ENCODE results near the gene SRD5A3. TPM values are rescaled to one million over a fixed set of nuclear protein-coding genes. Genes with fewer than 3 reads are reported as not detected.
A peak's percentile ranks its signal among the peaks of the same experiment; 100 is the strongest.
"Not testable (repeated sequence)": the region's sequence is repeated elsewhere in the genome, so short reads cannot be mapped to it uniquely, and the experiment has no call there.

The SRD5A3 gene
- total RNA-seq, 1 donor from 2014 or later = 8.3 TPM

DNA sequence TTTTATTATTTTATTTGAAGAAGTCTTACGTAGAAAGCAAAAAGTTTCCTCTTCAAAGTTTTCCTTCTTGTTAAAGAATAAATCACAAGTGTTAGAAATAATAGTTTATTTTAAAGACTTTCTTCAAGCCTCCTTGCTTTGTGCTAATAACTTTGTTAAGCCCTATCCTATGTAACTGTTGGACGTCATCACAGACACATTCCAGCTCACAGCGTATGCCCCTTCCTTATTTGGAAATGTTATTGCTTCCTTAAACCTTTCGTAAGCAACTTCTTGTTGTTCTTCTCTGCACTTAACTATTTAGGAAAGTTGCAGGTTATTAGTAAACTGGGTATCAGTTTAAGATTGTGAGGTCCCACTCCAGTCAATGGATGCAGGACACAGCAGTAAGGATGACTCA, 7.6 kb upstream of the SRD5A3 start:
- DNase-seq = no peak
- no peak for ATAC-seq (ENCODE audit: poor library complexity)

DNA sequence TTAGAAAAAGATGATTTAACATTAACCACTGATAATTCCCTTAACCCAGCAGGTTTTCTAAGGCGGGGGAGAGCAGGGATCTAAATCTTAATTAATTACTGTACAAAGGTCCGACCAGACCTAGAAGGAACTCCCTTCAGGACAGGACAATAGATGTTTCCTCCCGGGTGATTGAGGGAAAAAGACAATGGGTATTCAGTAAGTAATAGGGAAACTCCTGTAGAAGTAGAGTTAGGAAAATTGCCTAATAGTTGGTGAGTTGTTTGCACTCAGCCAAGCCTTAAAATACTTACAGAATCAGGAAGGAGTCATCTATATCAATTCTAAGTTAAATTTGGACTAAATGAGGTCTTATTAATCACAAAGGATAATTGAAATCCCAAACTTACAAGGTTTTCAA, 5.8 kb upstream of the SRD5A3 start:
- DNase-seq (no peak), ATAC-seq (ENCODE audit: poor library complexity) (no peak)
- intact Hi-C loops (cut with DNase I) = loop anchor here (10.0 kb wide), 1 partner anchor 215 kb away; no protein-coding TSS in a partner anchor

More for the DNA sequence above, 7.6 kb upstream of the SRD5A3 start:
- intact Hi-C loops (cut with DNase I) = no loop called here

GRCh38 chr4:55343887-55344286, 2.2 kb upstream of the SRD5A3 start:
- DNase-seq (no peak), ATAC-seq (ENCODE audit: poor library complexity) (no peak)
- intact Hi-C loops (cut with DNase I) = loop anchor here (10.0 kb wide), 1 partner anchor 211 kb away; no protein-coding TSS in a partner anchor

- intact Hi-C loops (cut with DNase I) = loop anchor here (5.0 to 10.0 kb wide), 2 partner anchors 52 to 210 kb away; partner anchors contain the start of gene TMEM165
- DNase-seq (no peak), ATAC-seq (ENCODE audit: poor library complexity) (no peak)
Measured at GRCh38 chr4:55345054-55345453, 988 bp upstream of the SRD5A3 start.

DNA sequence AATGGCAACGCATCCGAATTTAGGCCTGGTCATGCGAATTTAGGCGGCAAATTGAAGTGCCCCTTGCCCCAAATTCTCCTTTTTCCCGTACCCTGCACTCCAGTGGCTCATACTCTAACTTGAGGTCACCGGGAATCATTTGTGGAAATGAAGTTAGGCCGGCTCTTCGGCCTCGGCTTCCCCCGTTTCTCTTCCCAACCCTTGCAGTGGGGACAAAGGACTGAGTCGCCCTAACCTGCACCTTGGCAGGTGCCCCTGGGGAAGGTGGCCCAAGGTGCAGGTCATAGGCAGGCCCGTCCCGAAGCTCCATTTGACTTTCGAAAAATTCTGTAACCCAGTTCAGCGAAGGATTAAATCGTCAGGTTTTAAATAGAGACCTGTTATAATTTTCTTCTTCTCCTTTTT, 811 bp downstream of the SRD5A3 start:
- intact Hi-C loops (cut with DNase I) = loop anchor here (5.0 to 10.0 kb wide), 2 partner anchors 50 to 208 kb away; partner anchors contain the start of gene TMEM165
- ATAC-seq (ENCODE audit: poor library complexity) (peak; percentile 4), DNase-seq (no peak)

DNA sequence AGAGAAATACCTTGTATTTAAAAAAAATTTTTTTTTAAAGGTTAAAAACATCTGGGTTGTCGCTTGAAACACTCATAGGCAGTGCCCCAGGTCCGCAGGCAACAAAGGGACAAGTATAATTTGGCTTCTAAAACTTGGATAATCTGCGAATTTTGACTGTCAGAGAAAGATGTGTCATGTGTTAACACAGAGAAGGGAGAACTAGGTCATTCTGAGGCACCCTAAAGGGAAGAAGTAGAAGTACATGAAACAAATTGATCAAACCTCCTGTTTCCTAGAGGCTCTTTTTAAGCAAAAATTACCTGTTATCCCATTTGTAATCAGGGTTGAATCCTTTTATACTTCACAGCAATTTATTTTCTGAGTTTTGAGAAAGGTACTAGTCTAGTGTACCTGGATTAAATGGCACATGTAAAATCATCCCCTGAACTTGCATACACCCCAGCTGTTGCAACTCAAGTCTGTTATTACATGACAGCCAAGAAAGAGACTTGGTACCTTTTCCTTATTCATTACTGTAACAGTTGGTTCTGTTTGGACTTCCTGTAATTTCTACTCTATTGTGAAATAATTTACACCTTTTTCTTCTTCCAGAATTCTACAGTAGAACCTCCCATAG, 1.7 kb downstream of the SRD5A3 start:
- intact Hi-C loops (cut with DNase I) = loop anchor here (5.0 to 10.0 kb wide), 2 partner anchors 50 to 207 kb away; partner anchors contain the start of gene TMEM165
- ATAC-seq (ENCODE audit: poor library complexity) (no peak), DNase-seq (no peak)

DNA sequence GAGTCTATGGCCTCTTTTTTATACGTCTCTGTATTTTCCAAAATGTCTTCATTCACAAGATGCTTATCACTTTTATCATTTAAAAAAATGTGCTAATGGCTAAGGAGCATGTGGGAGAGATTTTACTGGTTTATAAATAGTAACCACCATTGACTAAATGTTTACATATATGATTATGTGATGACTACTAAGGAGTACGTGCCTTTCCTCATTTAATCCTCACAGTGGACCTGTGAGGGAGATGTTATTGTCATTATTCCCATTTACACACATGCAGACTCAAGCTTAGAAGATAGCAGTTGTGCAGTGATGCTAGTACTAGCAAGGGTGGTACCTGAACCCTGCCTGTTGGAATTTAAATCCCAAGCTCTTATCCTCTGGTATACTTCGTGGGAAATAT, 2.4 kb downstream of the SRD5A3 start:
- ATAC-seq (ENCODE audit: poor library complexity) (no peak), DNase-seq (no peak)
- intact Hi-C loops (cut with DNase I) = loop anchor here (5.0 to 10.0 kb wide), 2 partner anchors 49 to 206 kb away; partner anchors contain the start of gene TMEM165

DNA sequence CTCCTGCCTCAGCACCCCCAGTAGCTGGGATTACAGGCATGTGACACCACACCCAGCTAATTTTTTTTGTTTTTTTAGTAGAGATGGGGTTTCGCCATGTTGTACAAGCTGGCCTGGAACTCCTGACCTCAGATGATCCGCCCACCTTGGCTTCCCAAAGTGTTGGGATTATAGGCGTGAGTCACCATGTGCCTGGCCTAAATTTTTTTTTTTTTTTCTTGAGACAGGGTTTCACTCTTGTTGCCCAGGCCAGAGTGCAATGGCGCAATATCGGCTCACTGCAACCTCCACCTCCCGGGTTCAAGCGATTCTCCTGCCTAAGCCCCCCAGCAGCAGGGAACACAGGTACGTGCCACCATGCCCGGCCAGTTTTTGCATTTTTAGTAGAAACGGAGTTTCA, 4.8 kb downstream of the SRD5A3 start:
- DNase-seq; ATAC-seq (ENCODE audit: poor library complexity); intact Hi-C loops (cut with DNase I): not testable (repeated sequence)

DNA sequence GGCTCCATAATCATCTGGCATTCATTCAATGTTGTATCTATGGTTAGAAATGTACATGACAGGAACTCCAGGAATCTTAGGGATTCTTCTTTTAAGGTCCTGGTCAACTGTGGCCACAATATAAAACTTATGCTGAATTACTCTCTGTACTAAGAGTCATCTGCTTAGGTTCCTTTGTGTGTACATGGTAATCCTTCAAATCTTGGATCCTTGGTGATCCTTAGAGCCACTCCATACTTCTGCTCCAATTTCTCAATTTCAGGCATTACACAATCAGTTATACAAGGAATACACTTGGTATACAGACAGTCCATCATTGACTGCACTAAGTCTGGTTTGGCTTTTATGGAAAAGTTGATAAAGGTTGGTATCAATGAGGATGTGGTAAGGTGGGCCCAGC, 5.8 kb downstream of the SRD5A3 start:
- DNase-seq = no peak
- ATAC-seq (ENCODE audit: poor library complexity) = no peak
- intact Hi-C loops (cut with DNase I) = no loop called here

DNA sequence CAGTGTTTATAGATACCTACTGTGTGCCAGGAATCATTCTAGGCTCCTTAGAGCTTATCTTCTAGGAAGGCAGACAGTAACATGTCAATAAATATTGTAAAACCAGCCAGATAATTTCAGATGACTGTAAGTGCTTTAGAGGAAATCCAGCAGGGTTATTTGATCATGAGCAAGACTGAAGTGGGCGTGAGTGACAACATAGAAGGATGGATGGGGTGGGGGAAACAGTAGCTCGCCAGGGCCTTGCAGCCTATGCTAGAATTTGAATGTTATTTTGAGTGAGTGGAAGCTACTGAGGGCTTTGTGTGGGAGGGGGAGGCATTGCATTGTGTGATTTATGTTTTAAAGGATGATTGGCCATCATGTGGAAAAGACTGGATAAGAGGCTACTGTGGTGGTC, 6.7 kb downstream of the SRD5A3 start:
- intact Hi-C loops (cut with DNase I) = no loop called here
- DNase-seq (no peak), ATAC-seq (ENCODE audit: poor library complexity) (no peak)

GRCh38 chr4:55353228-55353747, 7.2 kb downstream of the SRD5A3 start:
- intact Hi-C loops (cut with DNase I); ATAC-seq (ENCODE audit: poor library complexity): not testable (repeated sequence)

GRCh38 chr4:55354648-55355047, 8.6 kb downstream of the SRD5A3 start:
- intact Hi-C loops (cut with DNase I) = no loop called here
- DNase-seq (no peak), ATAC-seq (ENCODE audit: poor library complexity) (no peak)

More at GRCh38 chr4:55353228-55353747, 7.2 kb downstream of the SRD5A3 start:
- DNase-seq = not testable (repeated sequence)

GRCh38 chr4:55355555-55355954, 9.5 kb downstream of the SRD5A3 start:
- no peak for ATAC-seq (ENCODE audit: poor library complexity)

DNA sequence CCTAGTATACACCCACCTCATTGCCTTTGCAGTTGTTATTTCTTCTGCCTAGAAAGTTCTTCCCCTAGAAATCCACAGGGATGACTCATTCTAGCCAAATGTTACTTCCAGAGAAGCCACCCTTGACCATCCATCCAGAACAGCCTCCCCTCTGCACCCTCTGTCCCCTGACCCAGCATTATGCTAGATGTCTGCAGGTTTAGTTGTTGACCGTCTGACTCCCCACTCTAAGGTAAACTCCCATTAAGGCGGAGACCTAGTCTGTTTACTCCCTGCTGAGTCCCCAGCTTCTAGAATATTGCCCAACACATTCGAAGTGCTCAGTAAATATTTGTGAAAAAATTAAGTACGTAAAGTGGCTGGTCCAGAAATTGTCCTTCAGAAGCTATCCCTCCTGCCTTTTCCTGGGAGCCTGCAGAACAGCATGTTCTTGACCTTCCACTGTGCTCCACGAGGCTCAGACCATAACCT, 11.0 kb downstream of the SRD5A3 start:
- intact Hi-C loops (cut with DNase I) = no loop called here
- ATAC-seq (ENCODE audit: poor library complexity) (no peak), DNase-seq (no peak)

More at GRCh38 chr4:55355555-55355954, 9.5 kb downstream of the SRD5A3 start:
- no peak for DNase-seq
- intact Hi-C loops (cut with DNase I) = no loop called here

DNA sequence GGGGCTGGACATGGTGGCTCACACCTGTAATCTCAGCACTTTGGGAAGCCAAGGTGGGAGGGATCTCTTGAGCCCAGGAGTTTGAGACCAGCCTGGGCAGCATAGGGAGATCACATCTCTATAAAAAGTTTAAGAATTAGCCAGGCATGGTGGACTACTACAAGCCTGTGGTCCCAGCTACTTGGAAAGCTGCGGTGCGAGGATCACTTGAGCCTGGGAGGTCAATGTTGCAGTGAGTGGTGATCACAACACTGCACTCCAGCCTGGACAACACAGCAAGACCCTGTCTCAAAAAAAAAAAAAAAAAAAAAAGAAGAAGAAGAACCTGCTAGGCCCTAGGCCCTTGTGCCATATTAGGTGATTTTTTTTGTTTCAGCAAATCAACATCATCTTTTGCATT, 12.2 kb downstream of the SRD5A3 start:
- intact Hi-C loops (cut with DNase I) = no loop called here
- ATAC-seq (ENCODE audit: poor library complexity) (no peak), DNase-seq (no peak)

- DNase-seq (no peak), ATAC-seq (ENCODE audit: poor library complexity) (peak; percentile 64)
- intact Hi-C loops (cut with DNase I) = no loop called here
Measured at GRCh38 chr4:55358668-55359067, 12.6 kb downstream of the SRD5A3 start.

- ATAC-seq (ENCODE audit: poor library complexity) (peak; percentile 90), DNase-seq (no peak)
- intact Hi-C loops (cut with DNase I) = no loop called here
Measured at GRCh38 chr4:55359397-55359916, 13.4 kb downstream of the SRD5A3 start.

GRCh38 chr4:55362938-55363337, 16.9 kb downstream of the SRD5A3 start:
- DNase-seq; intact Hi-C loops (cut with DNase I); ATAC-seq (ENCODE audit: poor library complexity): not testable (repeated sequence)

DNA sequence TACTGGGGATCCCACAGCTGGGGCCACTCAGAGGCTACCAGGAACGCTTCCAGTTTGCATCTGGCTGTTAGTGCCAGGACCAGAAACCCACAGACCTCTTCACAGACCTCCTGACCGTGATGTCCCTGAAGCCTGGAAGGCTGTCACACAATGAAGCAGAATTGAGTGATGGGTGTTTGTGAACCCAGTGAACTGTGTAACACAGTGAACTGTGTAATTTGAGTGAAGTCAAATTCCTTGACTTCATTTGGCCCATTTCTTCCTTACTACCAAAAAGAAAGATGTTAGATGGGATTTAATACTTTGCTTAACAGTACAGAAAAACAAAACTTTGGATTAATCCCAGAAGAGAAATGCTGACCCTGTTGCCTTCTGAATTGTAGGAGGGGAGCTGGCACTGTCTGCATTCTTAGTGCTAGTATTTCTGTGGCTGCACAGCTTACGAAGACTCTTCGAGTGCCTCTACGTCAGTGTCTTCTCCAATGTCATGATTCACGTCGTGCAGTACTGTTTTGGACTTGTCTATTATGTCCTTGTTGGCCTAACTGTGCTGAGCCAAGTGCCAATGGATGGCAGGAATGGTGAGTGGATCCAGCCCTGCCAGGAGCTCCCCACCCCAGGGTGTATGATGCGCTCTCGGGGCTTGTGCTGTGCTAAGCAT, 17.8 kb downstream of the SRD5A3 start:
- DNase-seq (no peak), ATAC-seq (ENCODE audit: poor library complexity) (no peak)
- intact Hi-C loops (cut with DNase I) = no loop called here
